Measurements from ENCODE around the gene LSAMP. TPM values are rescaled to one million over a fixed set of nuclear protein-coding genes. Genes with fewer than 3 reads are reported as not detected.

Gene LSAMP
- polyA plus RNA-seq, 3 donors, result not detected

GRCh38 chr3:115838786-115839185 lies 606.5 kb downstream of the LSAMP start:
- 99% methylated on average over 7 of the region's 8 CpGs for WGBS (ENCODE audit: insufficient coverage)
- no peak overlapping the region for H3K4me2 ChIP-seq (replicated peaks; ENCODE audit: extremely low read depth, low read length, poor library complexity, severe bottlenecking)

DNA sequence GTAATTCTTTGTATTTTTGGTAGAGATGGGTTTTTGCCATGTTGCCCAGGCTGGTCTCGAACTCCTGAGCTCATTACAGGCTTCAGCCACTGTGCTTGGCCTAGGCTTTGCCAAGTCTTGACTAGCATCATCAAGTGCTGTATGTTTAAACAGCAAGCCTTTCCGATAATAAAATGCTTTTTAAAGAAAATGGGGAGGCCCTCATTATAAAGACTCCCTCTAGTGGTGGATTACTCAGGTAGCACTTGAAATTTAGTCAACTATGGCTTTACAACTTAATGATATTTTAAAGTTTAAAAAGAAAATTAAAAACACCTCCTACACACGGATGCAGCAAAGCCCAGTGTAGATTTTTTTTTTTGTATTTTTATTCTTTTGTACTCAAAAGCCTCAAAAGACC lies 608.3 kb downstream of the LSAMP start:
- H3K27me3 Mint-ChIP-seq (ENCODE audit: low read depth in 3 of 3), result peaks cover 0 to 3% (median 0%) of the 10 kb centered on the region in 3 donors
- no peaks in the 10 kb centered on the region for H3K36me3 Mint-ChIP-seq
- DNase-seq, result no peak
- Histone ChIP-seq H3K36me3 (replicated peaks in 1 of 2; ENCODE audit: control insufficient read depth in 1 of 2, insufficient read depth in 2 of 2, low read length in 2 of 2) (no peaks in the 10 kb centered on the region), H3K4me3 (replicated peaks in 1 of 3; ENCODE audit: low read depth in 2 of 3, low read length in 3 of 3) (no peak overlapping the region), H3K9ac (ENCODE audit: insufficient read depth, low read length, poor library complexity, severe bottlenecking) (no peak overlapping the region), H3K4me1 (ENCODE audit: control insufficient read depth in 1 of 2, insufficient read depth in 2 of 2, low read length in 2 of 2) (no peaks in the 10 kb centered on the region), H3K27ac (ENCODE audit: low read depth in 1 of 2, low read length in 2 of 2) (no peak overlapping the region), H3K4me2 (replicated peaks; ENCODE audit: extremely low read depth, low read length, poor library complexity, severe bottlenecking) (no peak overlapping the region), H3K79me2 (ENCODE audit: insufficient read depth, low read length) (no peaks in the 10 kb centered on the region), H2AFZ (ENCODE audit: insufficient read depth, low read depth, low read length, poor library complexity, severe bottlenecking) (no peak overlapping the region), H4K20me1 (ENCODE audit: insufficient read depth, low read length) (no peaks in the 10 kb centered on the region), H3K27me3 (ENCODE audit: control insufficient read depth in 2 of 2, insufficient read depth in 2 of 2, low read length in 2 of 2) (no peaks in the 10 kb centered on the region), H3K9me3 (replicated peaks in 1 of 2; ENCODE audit: control insufficient read depth in 1 of 2, insufficient read depth in 1 of 2, low read length in 2 of 2) (no peaks in the 10 kb centered on the region)
- H3K27ac Mint-ChIP-seq, result no peak overlapping the region
- no CpG with 5 or more reads among the region's 3 CpGs for WGBS (ENCODE audit: insufficient coverage)
- TF ChIP-seq, protein P1, sequence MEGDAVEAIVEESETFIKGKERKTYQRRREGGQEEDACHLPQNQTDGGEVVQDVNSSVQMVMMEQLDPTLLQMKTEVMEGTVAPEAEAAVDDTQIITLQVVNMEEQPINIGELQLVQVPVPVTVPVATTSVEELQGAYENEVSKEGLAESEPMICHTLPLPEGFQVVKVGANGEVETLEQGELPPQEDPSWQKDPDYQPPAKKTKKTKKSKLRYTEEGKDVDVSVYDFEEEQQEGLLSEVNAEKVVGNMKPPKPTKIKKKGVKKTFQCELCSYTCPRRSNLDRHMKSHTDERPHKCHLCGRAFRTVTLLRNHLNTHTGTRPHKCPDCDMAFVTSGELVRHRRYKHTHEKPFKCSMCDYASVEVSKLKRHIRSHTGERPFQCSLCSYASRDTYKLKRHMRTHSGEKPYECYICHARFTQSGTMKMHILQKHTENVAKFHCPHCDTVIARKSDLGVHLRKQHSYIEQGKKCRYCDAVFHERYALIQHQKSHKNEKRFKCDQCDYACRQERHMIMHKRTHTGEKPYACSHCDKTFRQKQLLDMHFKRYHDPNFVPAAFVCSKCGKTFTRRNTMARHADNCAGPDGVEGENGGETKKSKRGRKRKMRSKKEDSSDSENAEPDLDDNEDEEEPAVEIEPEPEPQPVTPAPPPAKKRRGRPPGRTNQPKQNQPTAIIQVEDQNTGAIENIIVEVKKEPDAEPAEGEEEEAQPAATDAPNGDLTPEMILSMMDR (IDR thresholded peaks at IDR 0.05), result peak; percentile 60
- H3K9me3 Mint-ChIP-seq, result peaks cover 0 to 7% (median 1%) of the 10 kb centered on the region in 7 donors
- H3K4me3 Mint-ChIP-seq, result no peak overlapping the region
- no peaks in the 10 kb centered on the region for H3K4me1 Mint-ChIP-seq
- intact Hi-C loops (cut with micrococcal nuclease), result no loop called here

More at GRCh38 chr3:115838786-115839185, 606.5 kb downstream of the LSAMP start:
- no peaks in the 10 kb centered on the region for H3K9me3 ChIP-seq (replicated peaks in 1 of 2; ENCODE audit: control insufficient read depth in 1 of 2, insufficient read depth in 1 of 2, low read length in 2 of 2)
- no peaks in the 10 kb centered on the region for H3K36me3 ChIP-seq (replicated peaks in 1 of 2; ENCODE audit: control insufficient read depth in 1 of 2, insufficient read depth in 2 of 2, low read length in 2 of 2)
- Mint-ChIP-seq H3K9me3 (peaks cover 0 to 8% (median 1%) of the 10 kb centered on the region in 7 donors), H3K4me1 (no peaks in the 10 kb centered on the region), H3K27ac (no peak overlapping the region), H3K36me3 (no peaks in the 10 kb centered on the region), H3K27me3 (ENCODE audit: low read depth in 3 of 3) (peaks cover 0 to 3% (median 0%) of the 10 kb centered on the region in 3 donors), H3K4me3 (no peak overlapping the region)
- H2AFZ ChIP-seq (ENCODE audit: insufficient read depth, low read depth, low read length, poor library complexity, severe bottlenecking), result no peak overlapping the region
- intact Hi-C loops (cut with micrococcal nuclease), result no loop called here
- H3K27me3 ChIP-seq (ENCODE audit: control insufficient read depth in 2 of 2, insufficient read depth in 2 of 2, low read length in 2 of 2), result no peaks in the 10 kb centered on the region
- no peak overlapping the region for H3K4me3 ChIP-seq (replicated peaks in 1 of 3; ENCODE audit: low read depth in 2 of 3, low read length in 3 of 3)
- no peak overlapping the region for H3K9ac ChIP-seq (ENCODE audit: insufficient read depth, low read length, poor library complexity, severe bottlenecking)
- H4K20me1 ChIP-seq (ENCODE audit: insufficient read depth, low read length), result no peaks in the 10 kb centered on the region
- no peaks in the 10 kb centered on the region for H3K79me2 ChIP-seq (ENCODE audit: insufficient read depth, low read length)
- TF ChIP-seq, protein P1 (IDR thresholded peaks at IDR 0.05), result no peak
- no peak overlapping the region for H3K27ac ChIP-seq (ENCODE audit: low read depth in 1 of 2, low read length in 2 of 2)
- H3K4me1 ChIP-seq (ENCODE audit: control insufficient read depth in 1 of 2, insufficient read depth in 2 of 2, low read length in 2 of 2), result no peaks in the 10 kb centered on the region
- DNase-seq, result no peak
